GM21528 (cell line): ENCODE results near the gene POLRMT.

Source experiments
- ATAC-seq: cut with Tn5 transposase; IDR thresholded peaks from one replicate; pipeline ENCODE4 v1.9.1; 2021; ENCODE audit warnings: mild to moderate bottlenecking, moderate library complexity; ENCODE audit not compliant: unreplicated experiment, low FRiP score

The POLRMT gene

GRCh38 chr19:570251-570686 is 63.1 kb downstream of the POLRMT start:
- ATAC-seq = no peak

- ATAC-seq = no peak
Measured at GRCh38 chr19:567296-567900, 65.9 kb downstream of the POLRMT start.
